Activated CD4-positive, CD25-positive, alpha-beta regulatory T cell (primary cell): Measurements from ENCODE around the gene PCDHGC4.

Experiments
- DNase-seq, 4 experiments: peaks; one replicate each; lab custom pipeline; 2025; lab: John Stamatoyannopoulos, UW

PCDHGC4 gene

GRCh38 chr5:141484641-141485311 lies at the start of gene PCDHGC4:
PCDHGC4 (plus strand) TSS chr5:141485030; CDS start chr5:141485174, 144 bp downstream.
- DNase-seq: no peak

GRCh38 chr5:141437221-141437620 lies 47.6 kb upstream of the PCDHGC4 start:
- no peak for DNase-seq

GRCh38 chr5:141439411-141440141 lies 45.3 kb upstream of the PCDHGC4 start:
- no peak for DNase-seq

GRCh38 chr5:141440341-141440740 lies 44.5 kb upstream of the PCDHGC4 start:
- DNase-seq: no peak

- DNase-seq: no peak
These were observed 43.2 kb upstream of the PCDHGC4 start for GRCh38 chr5:141441571-141442170.

- DNase-seq: no peak
These were observed 19.5 kb upstream of the PCDHGC4 start for GRCh38 chr5:141465351-141465750.

- no peak for DNase-seq
These were observed 9.2 kb upstream of the PCDHGC4 start, which contains the start of gene PCDHGC3 for GRCh38 chr5:141475625-141476131. PCDHGC3 (plus strand) TSS chr5:141475966; CDS start chr5:141476117, 151 bp downstream.

- DNase-seq: no peak
These were observed 8.5 kb upstream of the PCDHGC4 start for GRCh38 chr5:141476132-141476911.

GRCh38 chr5:141477044-141477575 lies 7.7 kb upstream of the PCDHGC4 start:
- DNase-seq: no peak

- no peak for DNase-seq
These were observed 7.0 kb upstream of the PCDHGC4 start for GRCh38 chr5:141477815-141478214.

- DNase-seq: no peak
These were observed 6.4 kb upstream of the PCDHGC4 start for GRCh38 chr5:141478321-141478945.

- no peak for DNase-seq
These were observed 5.1 kb upstream of the PCDHGC4 start for GRCh38 chr5:141479776-141480175.

- no peak for DNase-seq
These were observed 928 bp upstream of the PCDHGC4 start for GRCh38 chr5:141483902-141484301.

- no peak for DNase-seq
These were observed 555 bp upstream of the PCDHGC4 start for GRCh38 chr5:141484310-141484640.

- DNase-seq: no peak
These were observed 658 bp downstream of the PCDHGC4 start for GRCh38 chr5:141485321-141486055.

GRCh38 chr5:141486091-141486490 lies 1.3 kb downstream of the PCDHGC4 start:
- no peak for DNase-seq

- DNase-seq: no peak
These were observed 2.3 kb downstream of the PCDHGC4 start for GRCh38 chr5:141487131-141487530.

GRCh38 chr5:141488591-141489561 lies 4.0 kb downstream of the PCDHGC4 start, which contains the start of gene PCDHGC5:
PCDHGC5 (plus strand) TSS chr5:141489081; CDS start chr5:141489241, 160 bp downstream.
- DNase-seq: no peak

- DNase-seq: no peak
These were observed 5.0 kb downstream of the PCDHGC4 start for GRCh38 chr5:141489841-141490240.
